ENCODE results near the gene AGBL2.
"Not testable (repeated sequence)": the region's sequence is repeated elsewhere in the genome, so short reads cannot be mapped to it uniquely, and the experiment has no call there.

AGBL2 gene

GRCh38 chr11:47715082-47715669 is at the start of gene AGBL2:
AGBL2 (minus strand) TSS chr11:47715369; CDS start chr11:47714650, 719 bp downstream.
- peak; percentile 63 to 67 (median 66) for DNase-seq (ENCODE audit: low read depth in 3 of 3)

- DNase-seq (ENCODE audit: low read depth in 3 of 3) = not testable (repeated sequence)
Observed at GRCh38 chr11:47759291-47759690, 44.1 kb upstream of the AGBL2 start.

GRCh38 chr11:47756208-47756607 is 41.0 kb upstream of the AGBL2 start:
- no peak for DNase-seq (ENCODE audit: low read depth in 3 of 3)

- DNase-seq (ENCODE audit: low read depth in 3 of 3) = no peak
Observed at GRCh38 chr11:47750725-47751124, 35.6 kb upstream of the AGBL2 start.

GRCh38 chr11:47742494-47742893 is 27.3 kb upstream of the AGBL2 start:
- DNase-seq (ENCODE audit: low read depth in 3 of 3) = not testable (repeated sequence)

GRCh38 chr11:47737817-47738216 is 22.6 kb upstream of the AGBL2 start:
- DNase-seq (ENCODE audit: low read depth in 3 of 3) = not testable (repeated sequence)

GRCh38 chr11:47732271-47732670 is 17.1 kb upstream of the AGBL2 start:
- DNase-seq (ENCODE audit: low read depth in 3 of 3) = no peak

GRCh38 chr11:47731475-47731874 is 16.3 kb upstream of the AGBL2 start:
- no peak for DNase-seq (ENCODE audit: low read depth in 3 of 3)

GRCh38 chr11:47726878-47727514 is 11.8 kb upstream of the AGBL2 start:
- no peak for DNase-seq (ENCODE audit: low read depth in 3 of 3)

GRCh38 chr11:47726118-47726442 is 10.9 kb upstream of the AGBL2 start:
- DNase-seq (ENCODE audit: low read depth in 3 of 3) = no peak

- DNase-seq (ENCODE audit: low read depth in 3 of 3) = no peak
Observed at GRCh38 chr11:47725442-47726117, 10.4 kb upstream of the AGBL2 start.

GRCh38 chr11:47724041-47724729 is 9.0 kb upstream of the AGBL2 start:
- DNase-seq (ENCODE audit: low read depth in 3 of 3) = no peak

GRCh38 chr11:47723041-47723440 is 7.9 kb upstream of the AGBL2 start:
- no peak for DNase-seq (ENCODE audit: low read depth in 3 of 3)

GRCh38 chr11:47720651-47721050 is 5.5 kb upstream of the AGBL2 start:
- no peak for DNase-seq (ENCODE audit: low read depth in 3 of 3)

GRCh38 chr11:47716692-47717091 is 1.5 kb upstream of the AGBL2 start:
- no peak for DNase-seq (ENCODE audit: low read depth in 3 of 3)

- peak in 1 of 3 experiments; percentile 0 for DNase-seq (ENCODE audit: low read depth in 3 of 3)
Observed at GRCh38 chr11:47714554-47715081, 551 bp downstream of the AGBL2 start.

- DNase-seq (ENCODE audit: low read depth in 3 of 3) = no peak
Observed at GRCh38 chr11:47711816-47712215, 3.4 kb downstream of the AGBL2 start.

- DNase-seq (ENCODE audit: low read depth in 3 of 3) = no peak
Observed at GRCh38 chr11:47711225-47711624, 3.9 kb downstream of the AGBL2 start.

- DNase-seq (ENCODE audit: low read depth in 3 of 3) = not testable (repeated sequence)
Observed at GRCh38 chr11:47707275-47707786, 7.8 kb downstream of the AGBL2 start.

- DNase-seq (ENCODE audit: low read depth in 3 of 3) = no peak
Observed at GRCh38 chr11:47705721-47706120, 9.4 kb downstream of the AGBL2 start.

- DNase-seq (ENCODE audit: low read depth in 3 of 3) = no peak
Observed at GRCh38 chr11:47691979-47692378, 23.2 kb downstream of the AGBL2 start.

- no peak for DNase-seq (ENCODE audit: low read depth in 3 of 3)
Observed at GRCh38 chr11:47689480-47689879, 25.7 kb downstream of the AGBL2 start.
